Progenitor cell of endocrine pancreas (in vitro differentiated cells): ENCODE results near the gene SAPCD1. TPM values are rescaled to one million over a fixed set of nuclear protein-coding genes. Genes with fewer than 3 reads are reported as not detected.

Source experiments
- DNase-seq: peaks from one replicate; pipeline ENCODE4 v3.0.0; 2021; ENCODE audit warnings: low spot score; ENCODE audit not compliant: unreplicated experiment
- H3K27ac Mint-ChIP-seq: 2 replicates; pipeline ENCODE4 v1.8.0; 2021; ENCODE audit warnings: mild to moderate bottlenecking, moderate library complexity, mixed read lengths
- H3K27me3 Mint-ChIP-seq: 2 replicates; pipeline ENCODE4 v1.8.0; 2021; ENCODE audit warnings: mixed read lengths
- H3K36me3 Mint-ChIP-seq: 2 replicates; pipeline ENCODE4 v1.8.0; 2022; ENCODE audit warnings: mixed read lengths; ENCODE audit not compliant: insufficient read depth
- H3K4me1 Mint-ChIP-seq: 2 replicates; pipeline ENCODE4 v1.8.0; 2021; ENCODE audit warnings: low read depth, mixed read lengths
- H3K4me3 Mint-ChIP-seq: 2 replicates; pipeline ENCODE4 v1.8.0; 2021; ENCODE audit warnings: low read depth, mild to moderate bottlenecking, moderate library complexity, mixed read lengths
- H3K9me3 Mint-ChIP-seq: 2 replicates; pipeline ENCODE4 v1.8.0; 2021; ENCODE audit warnings: low read depth, mixed read lengths
- CTCF ChIP-seq: fragments of 200-600 bp; sonication (generic); IDR thresholded peaks from one replicate; pipeline ENCODE4 v1.5.0; 2021; ENCODE audit warnings: antibody characterized with exemption, mild to moderate bottlenecking; ENCODE audit not compliant: unreplicated experiment
- total RNA-seq: library from RNA; stranded (reverse); gene quantifications from 2 replicates; pipeline ENCODE4 v1.2.1, GENCODE V29; 2021

The SAPCD1 gene
- total RNA-seq, 1 donor from 2014 or later, result 8.6 TPM

GRCh38 chr6:31723245-31723979 is 39.0 kb upstream of the SAPCD1 start, which contains the start of gene MPIG6B:
TSS of gene MPIG6B (plus strand) at chr6:31723373. CDS start at chr6:31723384, 11 bp downstream.
- H3K27ac Mint-ChIP-seq, result peak within 1 kb of the TSS; percentile 74
- no peaks in the 10 kb centered on the region for H3K27me3 Mint-ChIP-seq
- TF ChIP-seq CTCF, result no peak
- peaks cover 5% of the 10 kb centered on the region for H3K4me1 Mint-ChIP-seq
- H3K36me3 Mint-ChIP-seq, result peaks cover 25% of the 10 kb centered on the region
- DNase-seq, result no peak
- H3K4me3 Mint-ChIP-seq, result no peak within 1 kb of the TSS
- H3K9me3 Mint-ChIP-seq, result no peaks in the 10 kb centered on the region

DNA sequence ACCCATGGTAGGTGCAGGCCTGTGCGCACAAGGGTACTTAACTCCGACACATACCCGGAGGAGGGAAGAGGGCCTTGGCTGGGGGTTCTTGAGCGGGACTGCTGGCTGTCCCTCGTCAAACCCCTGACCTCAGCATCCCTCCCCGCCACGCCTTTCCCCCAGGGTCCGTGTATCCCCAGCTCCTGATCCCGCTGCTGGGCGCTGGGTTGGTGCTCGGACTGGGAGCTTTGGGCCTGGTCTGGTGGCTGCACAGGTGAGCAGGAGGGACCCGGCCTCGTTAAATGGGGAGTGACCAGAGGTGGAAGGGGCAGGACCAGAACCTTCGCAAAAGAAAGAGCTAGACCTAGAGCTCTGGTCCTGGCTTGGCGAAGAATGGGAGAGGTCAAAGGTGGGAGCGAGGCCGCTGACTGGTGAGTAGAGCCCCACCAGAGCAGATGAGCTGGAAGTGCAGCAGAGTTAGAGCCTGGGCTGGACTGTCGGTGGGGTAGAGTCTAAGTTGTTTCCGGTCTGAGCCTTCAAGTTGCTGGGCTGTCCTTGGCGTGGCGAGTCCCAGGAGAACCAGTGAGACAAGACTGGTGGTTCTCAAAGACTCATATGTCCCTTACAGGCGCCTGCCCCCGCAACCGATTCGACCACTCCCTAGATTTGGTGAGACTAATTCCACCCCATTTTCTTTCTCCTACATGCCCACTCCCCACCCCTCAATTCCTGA is 38.3 kb upstream of the SAPCD1 start:
- Mint-ChIP-seq H3K4me3 (no peak overlapping the region), H3K9me3 (no peaks in the 10 kb centered on the region), H3K27me3 (no peaks in the 10 kb centered on the region), H3K4me1 (peaks cover 7% of the 10 kb centered on the region), H3K27ac (peak overlapping the region; percentile 74), H3K36me3 (peaks cover 28% of the 10 kb centered on the region)
- DNase-seq, result no peak
- no peak for TF ChIP-seq CTCF

DNA sequence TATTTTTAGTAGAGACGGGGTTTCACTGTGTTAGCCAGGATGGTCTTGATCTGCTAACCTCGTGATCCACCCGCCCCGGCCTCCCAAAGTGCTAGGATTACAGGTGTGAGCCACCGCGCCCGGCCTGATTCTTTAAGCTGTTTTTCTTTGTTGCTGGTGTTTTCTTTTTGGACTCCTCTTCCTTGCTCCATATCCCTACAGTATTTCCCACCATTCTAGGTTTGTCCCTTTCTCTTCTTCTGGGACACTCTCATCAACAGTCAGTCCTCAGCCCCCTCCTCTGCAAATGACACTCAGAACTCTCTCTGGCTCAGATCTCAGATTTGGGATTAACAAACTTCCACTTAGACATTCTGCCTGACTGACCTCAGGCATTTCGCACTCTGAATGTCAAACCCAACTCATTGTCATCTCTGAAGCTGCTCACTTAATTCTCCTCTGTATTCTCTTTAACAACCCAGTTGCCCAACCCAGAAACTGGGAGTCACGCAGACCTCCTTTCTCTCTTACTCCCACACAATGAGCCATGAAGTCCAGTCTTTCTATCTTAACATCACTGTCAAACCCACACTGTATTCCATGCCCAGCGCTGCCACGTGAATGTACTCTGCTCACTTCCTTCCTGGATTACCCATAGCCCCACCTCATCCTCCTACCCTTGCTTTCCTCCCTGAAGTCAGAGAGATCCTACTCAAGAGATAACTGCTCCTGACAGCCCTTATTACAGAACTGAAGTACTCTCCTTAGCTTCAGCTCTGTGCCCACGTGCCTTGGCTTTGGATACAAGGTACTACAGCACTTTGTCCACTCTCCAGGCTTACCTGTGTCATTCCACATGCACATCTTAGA is 36.7 kb upstream of the SAPCD1 start:
- Mint-ChIP-seq H3K27me3 (no peaks in the 10 kb centered on the region), H3K27ac (peak overlapping the region; percentile 3), H3K4me1 (peaks cover 14% of the 10 kb centered on the region), H3K36me3 (peaks cover 35% of the 10 kb centered on the region), H3K4me3 (no peak overlapping the region), H3K9me3 (no peaks in the 10 kb centered on the region)
- no peak for TF ChIP-seq CTCF
- DNase-seq, result no peak

DNA sequence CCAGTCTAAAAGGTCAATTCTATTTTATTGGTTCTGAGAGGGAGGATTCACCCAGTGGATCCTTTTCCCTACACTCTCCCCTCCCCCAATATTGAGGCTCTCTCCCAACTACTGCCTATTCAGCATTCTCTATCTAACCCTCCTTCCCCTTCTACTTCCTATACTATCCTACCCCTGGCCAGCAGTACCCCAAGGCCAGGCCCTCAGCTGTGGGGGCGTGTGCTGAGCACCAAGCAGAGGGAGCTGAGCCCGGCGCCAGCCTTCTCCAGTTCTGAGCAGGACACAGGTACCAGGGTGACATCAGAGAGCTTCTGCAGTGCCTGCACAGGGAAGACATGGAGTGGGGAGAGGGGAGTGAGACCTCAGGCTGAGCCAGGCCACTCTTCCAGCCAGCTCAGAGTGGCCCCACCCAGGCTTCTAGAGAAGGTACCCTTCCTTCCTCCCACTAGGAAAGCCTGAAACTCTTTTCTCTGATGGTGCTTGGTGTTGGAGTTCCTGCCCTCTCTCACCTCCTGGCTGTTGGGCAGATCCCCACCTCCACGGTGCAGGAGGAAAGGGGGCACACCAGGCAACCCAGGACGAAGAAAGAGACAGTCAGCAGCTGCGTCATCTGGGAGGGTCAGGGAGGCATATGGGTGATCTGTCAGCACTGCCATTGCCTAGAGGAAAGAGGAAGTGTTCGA is 35.3 kb upstream of the SAPCD1 start:
- Mint-ChIP-seq H3K27me3 (no peaks in the 10 kb centered on the region), H3K4me1 (peaks cover 14% of the 10 kb centered on the region), H3K27ac (no peak overlapping the region), H3K9me3 (no peaks in the 10 kb centered on the region), H3K4me3 (peak overlapping the region; percentile 61), H3K36me3 (peaks cover 44% of the 10 kb centered on the region)
- no peak for DNase-seq
- no peak for TF ChIP-seq CTCF
